ENCODE results near the gene RCC2. TPM values are rescaled to one million over a fixed set of nuclear protein-coding genes. Genes with fewer than 3 reads are reported as not detected.

RCC2 gene
- total RNA-seq, 1 experiment from 2014 or later: 473 TPM

GRCh38 chr1:17363771-17364170 is 75.7 kb downstream of the RCC2 start:
- H2BK5ac ChIP-seq (ENCODE audit: insufficient read length, low read length): no peak overlapping the region
- H2BK120ac ChIP-seq (ENCODE audit: low read depth, low read length, poor library complexity, severe bottlenecking): no peak overlapping the region
- H3K4me2 ChIP-seq (ENCODE audit: insufficient read depth, insufficient read length, low read length): no peak overlapping the region
- no peak overlapping the region for H3K4ac ChIP-seq (ENCODE audit: low read depth, low read length)
- no peaks in the 10 kb centered on the region for H3K23me2 ChIP-seq (ENCODE audit: insufficient read length, low read depth, low read length, poor library complexity, severe bottlenecking)
- DNase-seq: no peak
- no peak overlapping the region for H2AK5ac ChIP-seq (ENCODE audit: insufficient read length, low read length)
- Mint-ChIP-seq H3K27me3 (ENCODE audit: low read depth) (peaks cover 9% of the 10 kb centered on the region), H3K9me3 (no peaks in the 10 kb centered on the region; a peak in 1 of 5 replicates), H3K4me1 (peaks cover 7 to 10% of the 10 kb centered on the region in 2 experiments; a peak in 3 of 4 replicates), H3K36me3 (ENCODE audit: insufficient read depth in 1 of 3, low read depth in 3 of 3) (no peaks in the 10 kb centered on the region), H3K4me3 (no peak overlapping the region), H3K27ac (no peak overlapping the region)
- H2BK15ac ChIP-seq (ENCODE audit: low read depth, low read length): no peak overlapping the region
- H3K27ac ChIP-seq (ENCODE audit: insufficient read length, low read depth, low read length): no peak overlapping the region
- no peak overlapping the region for H4K91ac ChIP-seq (ENCODE audit: insufficient read length, low read depth, low read length)
- H3K9me3 ChIP-seq (ENCODE audit: control insufficient read depth, low read depth, low read length): no peaks in the 10 kb centered on the region
- H2BK20ac ChIP-seq (ENCODE audit: low read depth, low read length, poor library complexity, severe bottlenecking): no peak overlapping the region
- no peak overlapping the region for H3K18ac ChIP-seq (ENCODE audit: insufficient read length, low read depth, low read length)
- no peak overlapping the region for H2BK12ac ChIP-seq (ENCODE audit: insufficient read length, low read depth, low read length)
- no peak overlapping the region for H4K8ac ChIP-seq (replicated peaks; ENCODE audit: insufficient read length, low read depth, low read length)
- H3K79me2 ChIP-seq (ENCODE audit: insufficient read depth, low read length): no peaks in the 10 kb centered on the region
- no CpG with 5 or more reads among the region's 4 CpGs for WGBS (ENCODE audit: extremely low coverage, insufficient read length, low lambda C conversion rate)
- TF ChIP-seq CTCF (conservative IDR thresholded peaks at IDR 0.05): no peak
- H3K23ac ChIP-seq (ENCODE audit: insufficient read length, low read depth, low read length): no peak overlapping the region
- no peak overlapping the region for H2AFZ ChIP-seq (ENCODE audit: low read length)
- H3K56ac ChIP-seq (ENCODE audit: insufficient read length, low read depth, low read length): no peak overlapping the region
- H3K79me1 ChIP-seq (ENCODE audit: insufficient read depth, low read depth, low read length, poor library complexity, severe bottlenecking): no peaks in the 10 kb centered on the region
- H3K9ac ChIP-seq (ENCODE audit: extremely low read depth, insufficient read length, low read length): no peak overlapping the region
- no peaks in the 10 kb centered on the region for H4K20me1 ChIP-seq (ENCODE audit: control insufficient read depth, insufficient read depth, insufficient read length)
- no peak overlapping the region for H3T11ph ChIP-seq (ENCODE audit: low read length)
- no peak overlapping the region for H4K5ac ChIP-seq (ENCODE audit: insufficient read length, low read depth, low read length)
- H3K27me3 ChIP-seq (ENCODE audit: insufficient read depth, low read length): no peaks in the 10 kb centered on the region
- no peaks in the 10 kb centered on the region for H3K4me1 ChIP-seq (ENCODE audit: insufficient read depth, low read length)
- no peak overlapping the region for H3K14ac ChIP-seq (ENCODE audit: insufficient read depth, low read length)
